ENCODE results near the gene CAMK2B.

Gene CAMK2B

GRCh38 chr7:44285561-44285960 lies 39.8 kb downstream of the CAMK2B start:
- no peak for ATAC-seq

- no peak for ATAC-seq
Measured at GRCh38 chr7:44284881-44285541, 40.4 kb downstream of the CAMK2B start.

- no peak for ATAC-seq
Measured at GRCh38 chr7:44284216-44284615, 41.2 kb downstream of the CAMK2B start.

GRCh38 chr7:44283381-44284211 lies 41.8 kb downstream of the CAMK2B start:
- no peak for ATAC-seq

GRCh38 chr7:44282601-44283171 lies 42.7 kb downstream of the CAMK2B start:
- no peak for ATAC-seq

GRCh38 chr7:44281811-44282600 lies 43.4 kb downstream of the CAMK2B start:
- no peak for ATAC-seq

- no peak for ATAC-seq
Measured at GRCh38 chr7:44280993-44281721, 44.2 kb downstream of the CAMK2B start.

GRCh38 chr7:44280636-44280992 lies 44.8 kb downstream of the CAMK2B start:
- ATAC-seq: no peak

GRCh38 chr7:44279731-44280505 lies 45.5 kb downstream of the CAMK2B start:
- no peak for ATAC-seq

- no peak for ATAC-seq
Measured at GRCh38 chr7:44279286-44279685, 46.1 kb downstream of the CAMK2B start.

- ATAC-seq: no peak
Measured at GRCh38 chr7:44278451-44279161, 46.8 kb downstream of the CAMK2B start.

GRCh38 chr7:44277851-44278250 lies 47.5 kb downstream of the CAMK2B start:
- ATAC-seq: no peak

GRCh38 chr7:44277391-44277790 lies 48.0 kb downstream of the CAMK2B start:
- ATAC-seq: no peak

GRCh38 chr7:44276571-44277221 lies 48.7 kb downstream of the CAMK2B start:
- ATAC-seq: no peak

- ATAC-seq: no peak
Measured at GRCh38 chr7:44275957-44276570, 49.3 kb downstream of the CAMK2B start.

- ATAC-seq: no peak
Measured at GRCh38 chr7:44275146-44275545, 50.2 kb downstream of the CAMK2B start.

GRCh38 chr7:44274623-44274975 lies 50.8 kb downstream of the CAMK2B start:
- ATAC-seq: no peak

GRCh38 chr7:44273681-44274622 lies 51.4 kb downstream of the CAMK2B start:
- peak; percentile 79 to 90 for ATAC-seq

GRCh38 chr7:44272981-44273380 lies 52.4 kb downstream of the CAMK2B start:
- ATAC-seq: no peak
